Activated CD8-positive, alpha-beta memory T cell treated with anti-CD3 and anti-CD28 coated beads for 36 hours (primary cell): Measurements from ENCODE around the gene CIBAR2. TPM values are rescaled to one million over a fixed set of nuclear protein-coding genes. Genes with fewer than 3 reads are reported as not detected.

Experiments
- CTCF ChIA-PET: fragments of 350-600 bp; sonication (Branson Sonifier 250); formaldehyde crosslinking; loops from one replicate; lab custom pipeline; 2021; ENCODE audit warnings: antibody characterized with exemption; lab: Charles Lee
- POLR2A ChIA-PET: fragments of 350-600 bp; sonication (Branson Sonifier 250); formaldehyde crosslinking; loops from one replicate; lab custom pipeline; 2021; ENCODE audit warnings: antibody characterized with exemption; lab: Charles Lee
- total RNA-seq, 2 experiments: library from RNA; stranded (reverse); gene quantifications; one replicate each; pipeline ENCODE4 v1.2.3, GENCODE V29; 2021

The CIBAR2 gene
- total RNA-seq, 2 experiments from 2014 or later, result not detected

DNA sequence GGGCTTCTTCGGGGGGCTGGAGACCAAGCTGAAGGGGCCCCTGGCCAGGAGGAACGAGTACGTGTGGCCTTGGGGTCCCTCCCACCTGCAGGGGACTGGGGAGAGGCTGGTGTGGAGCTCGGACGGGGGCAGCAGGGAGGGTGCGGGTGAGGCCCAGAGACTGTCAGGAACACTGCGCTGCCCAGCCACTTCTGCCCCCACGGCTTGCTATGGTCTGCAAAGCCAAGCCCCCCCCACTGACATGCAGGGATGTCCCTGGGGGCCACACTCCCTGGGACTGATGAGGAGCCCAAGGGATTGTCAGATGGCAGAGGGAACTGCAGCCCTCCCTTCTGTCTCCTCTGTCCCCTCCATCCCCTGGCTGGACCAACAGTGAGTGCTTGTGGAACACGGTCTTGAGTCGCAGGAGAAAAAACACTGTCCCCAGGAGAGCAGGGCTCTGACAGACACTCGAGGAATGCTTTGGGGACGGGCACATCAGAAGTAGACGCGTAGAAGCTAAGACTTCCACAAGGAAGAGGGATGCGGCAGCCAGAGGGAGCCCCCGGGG, 34.6 kb downstream of the CIBAR2 start:
- POLR2A ChIA-PET, result no interaction called here
- CTCF ChIA-PET, result no interaction called here

DNA sequence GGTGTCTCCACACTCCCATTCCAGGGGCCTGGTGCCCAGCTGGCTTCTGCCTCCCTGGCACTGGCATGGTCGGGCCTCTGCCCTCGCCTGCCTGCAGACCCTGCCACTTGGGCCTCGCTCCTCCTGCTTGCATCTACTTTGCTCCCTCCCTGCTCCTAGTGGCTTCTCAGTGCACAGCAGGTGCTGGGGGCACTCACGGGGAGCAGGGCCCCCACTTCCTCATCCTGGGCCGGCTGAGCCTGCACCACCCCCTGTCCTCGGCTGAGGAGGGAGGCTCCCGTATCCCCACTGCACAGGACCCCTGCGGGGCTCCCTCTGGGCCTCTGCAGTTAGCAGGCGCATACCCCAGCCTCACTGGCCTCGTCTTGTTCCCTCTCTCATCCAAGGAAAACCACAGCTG, 35.2 kb downstream of the CIBAR2 start:
- ChIA-PET POLR2A (no interaction called here), CTCF (no interaction called here)

GRCh38 chr16:85075236-85075924, 36.9 kb downstream of the CIBAR2 start:
- POLR2A ChIA-PET, result no interaction called here
- CTCF ChIA-PET, result interaction anchor here (0.7 kb wide), 1 partner anchor 11 kb away, joined by 3 read pairs; no protein-coding TSS in a partner anchor

DNA sequence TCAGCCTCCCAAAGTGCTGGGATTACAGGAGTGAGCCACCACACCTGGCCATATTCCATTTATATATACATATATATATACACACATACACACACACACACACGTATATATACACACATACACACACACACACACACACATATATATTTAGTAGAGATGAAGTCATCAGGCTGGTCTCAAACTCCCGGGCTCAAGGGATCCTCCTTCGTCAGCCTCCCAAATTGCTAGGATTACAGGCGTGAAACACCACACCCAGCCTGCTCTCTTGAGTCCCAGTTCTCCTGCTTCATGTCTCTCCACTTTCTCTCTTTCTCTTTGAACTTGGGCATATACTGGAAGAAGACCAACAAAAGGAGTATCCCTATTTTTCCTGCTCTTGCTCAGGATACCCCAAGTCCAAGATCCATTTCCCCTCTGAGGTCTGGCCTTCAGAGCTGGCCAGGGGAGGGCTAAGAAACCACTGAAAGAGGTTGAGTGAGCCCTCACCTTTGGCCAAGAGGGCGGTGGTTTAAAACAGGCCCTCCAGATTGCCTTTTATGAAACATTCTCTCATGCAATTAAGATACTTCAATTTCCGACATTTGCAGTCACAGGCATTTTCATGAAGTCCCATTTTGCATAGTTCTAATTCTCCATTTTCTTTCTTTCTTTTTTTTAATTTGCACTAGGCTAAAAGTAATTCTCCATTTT, 37.9 kb downstream of the CIBAR2 start:
- ChIA-PET POLR2A (no interaction called here), CTCF (no interaction called here)

DNA sequence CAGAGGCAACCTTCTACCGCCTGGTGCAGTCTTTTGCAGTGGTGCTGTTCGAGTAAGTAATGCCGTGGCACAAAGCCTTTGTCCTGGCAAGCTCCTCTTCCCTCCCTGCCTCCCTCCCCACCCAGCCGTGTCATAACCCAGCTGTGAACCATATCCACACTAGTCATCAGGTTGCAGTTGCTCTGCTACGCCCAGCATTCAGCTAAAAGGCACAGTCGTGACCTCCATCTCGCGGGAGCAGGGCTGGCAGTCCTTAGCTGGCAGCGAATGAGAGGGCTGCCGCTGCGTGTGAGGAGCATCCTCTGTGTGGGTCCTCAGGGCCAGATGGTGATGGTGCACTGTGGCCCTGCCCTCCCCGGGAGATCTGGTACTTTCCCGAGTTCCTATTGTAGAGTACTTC, 39.3 kb downstream of the CIBAR2 start:
- ChIA-PET CTCF (no interaction called here), POLR2A (no interaction called here)

GRCh38 chr16:85072076-85072860, 40.0 kb downstream of the CIBAR2 start:
- ChIA-PET POLR2A (no interaction called here), CTCF (no interaction called here)

DNA sequence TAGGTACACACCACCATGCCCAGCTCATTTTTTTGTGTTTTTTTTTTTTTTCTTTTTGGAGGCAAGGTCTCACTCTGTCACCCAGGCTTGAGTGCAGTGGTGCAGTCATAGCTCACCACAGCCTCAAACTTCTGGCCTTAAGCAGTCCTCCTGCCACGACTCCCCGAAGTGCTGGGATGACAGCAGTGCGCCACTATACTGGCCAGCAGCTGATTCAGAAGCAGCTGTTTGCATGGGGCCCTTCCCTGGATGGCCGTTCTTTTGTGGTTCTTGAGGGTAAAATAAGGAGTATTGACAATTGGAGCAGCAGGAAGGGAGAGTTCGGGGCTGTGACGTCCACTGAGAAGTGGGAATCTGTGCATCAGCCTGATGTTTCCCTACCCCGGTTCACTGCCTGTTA, 43.1 kb downstream of the CIBAR2 start:
- POLR2A ChIA-PET, result no interaction called here

DNA sequence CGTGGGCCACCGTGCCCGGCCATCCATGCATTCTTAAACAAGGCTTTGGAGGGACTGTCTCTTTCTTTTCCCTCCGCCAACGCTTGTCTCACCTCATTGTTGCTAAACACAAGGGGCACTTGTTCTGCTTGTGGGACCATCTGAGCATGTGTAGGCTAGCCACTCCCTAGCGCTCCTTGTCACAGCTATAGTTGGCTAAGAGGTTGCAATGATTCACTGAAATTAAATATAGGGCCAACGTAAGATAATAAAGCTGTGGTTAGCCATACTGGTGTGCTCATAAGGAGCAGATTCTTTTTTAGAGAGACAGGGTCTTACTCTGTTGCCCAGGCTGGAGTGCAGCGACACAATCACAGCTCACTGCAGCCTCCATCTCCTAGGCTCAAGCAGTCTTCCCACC, 43.5 kb downstream of the CIBAR2 start:
- CTCF ChIA-PET, result interaction anchor here (0.8 kb wide), 1 partner anchor 19 kb away, joined by 3 read pairs; no protein-coding TSS in a partner anchor
- POLR2A ChIA-PET, result no interaction called here

More for the DNA sequence above, 43.1 kb downstream of the CIBAR2 start:
- CTCF ChIA-PET, result interaction anchor here (0.8 kb wide), 1 partner anchor 18 kb away, joined by 3 read pairs; no protein-coding TSS in a partner anchor

DNA sequence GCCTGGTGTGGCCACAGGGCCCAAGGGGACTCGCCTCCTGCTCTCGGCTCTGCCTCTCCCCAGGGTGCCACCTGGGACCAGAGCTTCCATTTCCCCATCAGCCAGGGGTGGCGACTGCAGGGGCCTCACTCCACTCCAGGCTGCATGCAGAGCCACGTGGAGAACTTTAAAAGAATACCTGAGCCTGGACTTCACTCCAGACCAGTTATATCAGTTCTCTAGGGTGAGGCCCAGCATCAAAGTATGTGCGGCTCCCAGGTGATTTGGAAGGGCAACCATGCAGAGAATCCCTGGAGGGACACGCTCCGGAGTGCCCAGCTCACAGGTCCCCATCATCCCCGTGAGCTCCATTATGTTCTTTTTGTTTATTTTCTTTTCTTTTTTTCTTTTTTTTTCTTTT, 44.8 kb downstream of the CIBAR2 start:
- POLR2A ChIA-PET, result no interaction called here
- CTCF ChIA-PET, result no interaction called here

DNA sequence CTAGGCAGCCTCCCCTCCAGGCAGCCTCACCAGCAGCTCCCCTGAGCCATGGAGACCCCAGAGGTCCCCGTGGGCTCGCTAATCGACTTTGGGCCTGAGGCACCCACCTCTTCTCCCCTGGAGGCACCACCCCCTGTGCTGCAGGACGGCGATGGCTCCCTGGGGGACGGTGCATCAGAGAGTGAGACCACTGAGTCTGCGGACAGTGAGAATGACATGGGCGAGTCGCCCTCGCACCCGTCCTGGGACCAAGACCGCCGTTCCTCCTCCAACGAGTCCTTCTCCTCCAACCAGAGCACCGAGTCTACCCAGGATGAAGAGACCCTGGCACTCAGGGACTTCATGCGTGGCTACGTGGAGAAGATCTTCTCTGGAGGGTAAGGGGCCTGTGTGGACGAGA, 45.2 kb downstream of the CIBAR2 start:
- CTCF ChIA-PET, result no interaction called here
- POLR2A ChIA-PET, result no interaction called here

GRCh38 chr16:85066346-85066885, 45.9 kb downstream of the CIBAR2 start:
- CTCF ChIA-PET, result no interaction called here
- POLR2A ChIA-PET, result no interaction called here

DNA sequence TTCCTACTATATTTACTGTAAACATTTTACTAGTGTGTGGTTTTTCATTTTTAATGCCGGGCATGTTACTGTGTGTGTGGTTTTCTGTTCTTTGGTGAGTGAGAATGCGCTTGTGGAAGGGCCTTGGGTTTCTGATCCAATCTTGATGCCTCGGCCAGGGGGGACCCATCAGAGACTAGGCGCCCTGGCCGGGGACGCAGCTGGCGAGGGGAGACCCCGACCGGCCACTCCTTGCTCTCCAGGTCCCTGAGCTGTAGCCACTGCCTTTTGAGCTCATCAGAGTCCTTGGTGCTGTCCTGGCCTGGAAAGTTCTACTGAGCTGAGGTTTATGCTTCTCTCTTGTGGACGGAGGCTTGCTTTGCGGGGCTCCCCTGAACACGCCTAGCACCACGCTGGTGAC, 47.2 kb downstream of the CIBAR2 start:
- ChIA-PET CTCF (interaction anchor here (1.3 kb wide), 1 partner anchor 9 kb away, joined by 7 read pairs; no protein-coding TSS in a partner anchor), POLR2A (no interaction called here)

DNA sequence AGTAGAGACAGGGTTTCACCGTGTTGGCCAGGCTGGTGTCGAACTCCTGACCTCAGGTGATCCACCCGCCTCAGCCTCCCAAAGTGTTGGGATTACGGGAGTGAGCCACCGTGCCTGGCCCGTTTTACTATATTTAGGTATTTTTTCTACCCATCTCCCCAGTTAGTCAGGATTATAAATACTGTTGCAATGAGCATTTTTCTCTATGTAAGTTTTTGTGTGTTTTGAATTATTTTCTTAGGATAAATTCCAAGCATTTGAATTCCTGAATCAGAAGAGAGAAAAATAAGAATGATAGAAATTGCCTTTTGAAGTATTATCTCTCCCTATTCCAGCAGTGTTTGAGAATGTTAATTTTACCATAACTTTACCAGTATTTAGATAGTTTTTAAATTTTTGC, 48.1 kb downstream of the CIBAR2 start:
- ChIA-PET POLR2A (no interaction called here), CTCF (no interaction called here)

DNA sequence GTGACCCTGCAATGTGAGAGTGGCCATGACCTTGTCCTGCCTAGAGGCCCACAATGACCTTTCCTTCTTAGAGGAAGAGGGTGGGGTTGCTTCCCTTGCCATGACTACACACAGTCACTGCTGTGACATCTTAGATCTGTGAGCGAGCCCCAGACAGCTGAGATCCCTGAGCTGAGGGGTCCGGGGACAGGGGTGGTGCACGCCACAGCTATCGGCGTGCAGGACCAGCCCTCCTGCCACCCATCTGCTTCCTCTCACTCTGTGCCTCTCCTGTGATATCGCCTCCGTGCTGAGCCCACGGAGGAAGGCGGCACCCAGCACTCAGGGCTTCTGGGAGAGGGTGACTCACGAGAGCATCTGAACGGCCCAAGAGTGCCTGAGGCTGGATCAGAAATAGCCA, 49.4 kb downstream of the CIBAR2 start:
- CTCF ChIA-PET, result no interaction called here
- POLR2A ChIA-PET, result no interaction called here

GRCh38 chr16:85062323-85062722, 49.9 kb downstream of the CIBAR2 start:
- POLR2A ChIA-PET, result no interaction called here
- CTCF ChIA-PET, result interaction anchor here (1.7 kb wide), 1 partner anchor 24 kb away, joined by 5 read pairs; no protein-coding TSS in a partner anchor

GRCh38 chr16:85061566-85061965, 50.7 kb downstream of the CIBAR2 start:
- ChIA-PET POLR2A (no interaction called here), CTCF (interaction anchor here (1.7 kb wide), 1 partner anchor 25 kb away, joined by 5 read pairs; no protein-coding TSS in a partner anchor)

DNA sequence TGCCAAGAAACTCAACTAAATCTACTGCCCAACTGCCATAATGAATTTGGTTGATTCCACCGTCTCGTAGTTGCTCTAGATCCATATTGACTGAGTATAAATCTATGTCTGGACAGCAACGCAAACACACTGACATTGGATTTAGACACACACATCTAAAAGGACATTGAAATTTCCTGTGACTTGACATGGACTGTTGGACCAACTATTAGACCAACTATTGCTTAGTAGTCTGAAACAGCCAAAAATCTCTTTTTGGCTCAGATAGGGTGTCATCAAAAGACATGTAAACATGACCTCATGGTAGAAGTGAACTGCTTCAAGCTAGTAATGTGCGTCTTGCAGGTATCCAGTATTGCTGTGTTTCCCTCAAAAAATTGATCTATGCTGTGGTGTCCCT, 53.4 kb downstream of the CIBAR2 start:
- ChIA-PET POLR2A (no interaction called here), CTCF (interaction anchor here (2.7 kb wide), 1 partner anchor 27 kb away, joined by 10 read pairs; no protein-coding TSS in a partner anchor)

GRCh38 chr16:85057948-85058347, 54.3 kb downstream of the CIBAR2 start:
- CTCF ChIA-PET, result interaction anchor here (0.6 to 2.7 kb wide), 2 partner anchors 28 to 65 kb away, joined by 3 to 10 read pairs; no protein-coding TSS in a partner anchor
- POLR2A ChIA-PET, result no interaction called here

- POLR2A ChIA-PET, result no interaction called here
- CTCF ChIA-PET, result interaction anchor here (0.6 to 2.7 kb wide), 2 partner anchors 29 to 66 kb away, joined by 3 to 10 read pairs; no protein-coding TSS in a partner anchor
These were observed 54.9 kb downstream of the CIBAR2 start for GRCh38 chr16:85057212-85057889.
